ENCODE measurements around the gene EFNA3.

DNA sequence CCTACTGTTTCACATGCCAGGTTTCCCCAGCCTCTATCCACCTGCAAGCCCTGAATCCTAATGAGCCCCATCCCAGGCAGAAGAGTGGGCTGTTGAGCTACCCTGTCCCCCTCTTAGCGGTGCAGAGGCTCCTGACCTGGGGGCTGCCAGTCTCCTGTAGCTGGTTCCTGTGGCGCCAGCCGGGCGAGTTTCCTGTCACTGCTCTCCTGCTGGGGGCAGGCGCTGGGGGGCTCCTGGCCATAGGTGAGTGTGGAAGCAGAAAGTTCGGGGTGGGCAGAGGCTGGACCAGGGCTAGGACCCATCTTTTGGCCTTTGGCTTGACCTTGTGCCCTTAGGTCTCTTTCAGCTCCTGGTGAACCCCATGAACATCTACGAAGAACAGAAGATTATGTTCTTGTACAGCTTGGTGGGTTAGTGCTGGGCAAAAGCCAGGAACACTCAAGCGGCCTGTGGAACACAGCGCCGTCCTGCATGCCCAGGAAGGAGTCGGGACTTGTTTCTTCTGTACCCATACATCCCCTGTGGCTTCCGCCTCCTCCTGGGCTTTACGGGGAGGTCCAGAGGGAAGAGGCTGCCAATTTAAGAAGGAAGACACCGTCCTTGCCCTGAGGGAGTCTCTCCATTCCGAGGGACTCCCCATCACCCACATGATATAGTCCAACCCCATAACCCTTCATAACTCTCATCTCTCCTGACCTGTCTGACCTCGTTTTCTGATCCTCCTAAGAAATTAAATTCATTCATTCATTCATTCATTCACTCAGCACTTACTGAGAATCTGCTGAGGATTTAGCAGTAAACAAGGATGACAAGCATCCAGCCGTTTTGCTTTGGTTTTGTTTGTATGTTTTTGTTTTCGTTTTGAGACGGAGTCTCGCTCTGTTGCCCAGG lies 44.1 kb upstream of the EFNA3 start:
- TF ChIP-seq JUNB (IDR thresholded peaks at IDR 0.05; ENCODE audit: unreplicated experiment) = no peak
- TF ChIP-seq, protein P1, sequence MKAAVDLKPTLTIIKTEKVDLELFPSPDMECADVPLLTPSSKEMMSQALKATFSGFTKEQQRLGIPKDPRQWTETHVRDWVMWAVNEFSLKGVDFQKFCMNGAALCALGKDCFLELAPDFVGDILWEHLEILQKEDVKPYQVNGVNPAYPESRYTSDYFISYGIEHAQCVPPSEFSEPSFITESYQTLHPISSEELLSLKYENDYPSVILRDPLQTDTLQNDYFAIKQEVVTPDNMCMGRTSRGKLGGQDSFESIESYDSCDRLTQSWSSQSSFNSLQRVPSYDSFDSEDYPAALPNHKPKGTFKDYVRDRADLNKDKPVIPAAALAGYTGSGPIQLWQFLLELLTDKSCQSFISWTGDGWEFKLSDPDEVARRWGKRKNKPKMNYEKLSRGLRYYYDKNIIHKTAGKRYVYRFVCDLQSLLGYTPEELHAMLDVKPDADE (IDR thresholded peaks at IDR 0.05) = no peak
- TF ChIP-seq EZH2 (IDR thresholded peaks at IDR 0.05; ENCODE audit: low read depth, unreplicated experiment) = no peak
- TF ChIP-seq, protein P2, sequence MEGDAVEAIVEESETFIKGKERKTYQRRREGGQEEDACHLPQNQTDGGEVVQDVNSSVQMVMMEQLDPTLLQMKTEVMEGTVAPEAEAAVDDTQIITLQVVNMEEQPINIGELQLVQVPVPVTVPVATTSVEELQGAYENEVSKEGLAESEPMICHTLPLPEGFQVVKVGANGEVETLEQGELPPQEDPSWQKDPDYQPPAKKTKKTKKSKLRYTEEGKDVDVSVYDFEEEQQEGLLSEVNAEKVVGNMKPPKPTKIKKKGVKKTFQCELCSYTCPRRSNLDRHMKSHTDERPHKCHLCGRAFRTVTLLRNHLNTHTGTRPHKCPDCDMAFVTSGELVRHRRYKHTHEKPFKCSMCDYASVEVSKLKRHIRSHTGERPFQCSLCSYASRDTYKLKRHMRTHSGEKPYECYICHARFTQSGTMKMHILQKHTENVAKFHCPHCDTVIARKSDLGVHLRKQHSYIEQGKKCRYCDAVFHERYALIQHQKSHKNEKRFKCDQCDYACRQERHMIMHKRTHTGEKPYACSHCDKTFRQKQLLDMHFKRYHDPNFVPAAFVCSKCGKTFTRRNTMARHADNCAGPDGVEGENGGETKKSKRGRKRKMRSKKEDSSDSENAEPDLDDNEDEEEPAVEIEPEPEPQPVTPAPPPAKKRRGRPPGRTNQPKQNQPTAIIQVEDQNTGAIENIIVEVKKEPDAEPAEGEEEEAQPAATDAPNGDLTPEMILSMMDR (conservative IDR thresholded peaks at IDR 0.05; ENCODE audit: low read depth in 2 of 2) = no peak
- TF ChIP-seq POLR2AphosphoS5 (IDR thresholded peaks at IDR 0.05; ENCODE audit: low read depth) = no peak
- no peak for TF ChIP-seq REST (IDR thresholded peaks at IDR 0.05; ENCODE audit: unreplicated experiment)
- no peak for TF ChIP-seq ZNF331 (CRISPR knock-in tag; IDR thresholded peaks at IDR 0.05; ENCODE audit: low read depth)
- TF ChIP-seq EZH2phosphoT487 (IDR thresholded peaks at IDR 0.05; ENCODE audit: unreplicated experiment) = no peak
- TF ChIP-seq CREB1 (CRISPR knock-in tag; IDR thresholded peaks at IDR 0.05; ENCODE audit: low read depth) = no peak
